ENCODE data around the gene ANXA9. TPM values are rescaled to one million over a fixed set of nuclear protein-coding genes. Genes with fewer than 3 reads are reported as not detected.

The ANXA9 gene
- total and polyA plus RNA-seq, 2 experiments from 2014 or later: 1.4 to 2.2 TPM

- TF ChIP-seq CTCF (conservative IDR thresholded peaks at IDR 0.05; ENCODE audit: low read depth in 2 of 2): no peak
- TF ChIP-seq ETS1 (IDR thresholded peaks at IDR 0.05): no peak
- TF ChIP-seq EZH2 (IDR thresholded peaks at IDR 0.05; ENCODE audit: low read depth, unreplicated experiment): no peak
- TF ChIP-seq REST (IDR thresholded peaks at IDR 0.05; ENCODE audit: unreplicated experiment): no peak
Measured at GRCh38 chr1:150997126-150997872, 15.2 kb downstream of the ANXA9 start (continued).

- Histone ChIP-seq H2AFZ (no peak overlapping the region), H3K4me2 (no peak overlapping the region), H3K27me3 (ENCODE audit: insufficient read depth) (no peaks in the 10 kb centered on the region), H3F3A (replicated peaks; ENCODE audit: low read depth) (no peaks in the 10 kb centered on the region), H3K36me3 (ENCODE audit: insufficient read depth) (no peaks in the 10 kb centered on the region), H4K20me1 (replicated peaks; ENCODE audit: insufficient read depth) (no peaks in the 10 kb centered on the region), H3K4me3 (no peak overlapping the region), H3K9me2 (ENCODE audit: insufficient read depth) (no peaks in the 10 kb centered on the region), H3K79me2 (replicated peaks; ENCODE audit: insufficient read depth) (no peaks in the 10 kb centered on the region), H3K27ac (ENCODE audit: low read depth) (no peak overlapping the region), H3K4me1 (ENCODE audit: insufficient read depth) (no peaks in the 10 kb centered on the region)
- Mint-ChIP-seq H3K36me3 (ENCODE audit: low read depth) (peaks cover 5% of the 10 kb centered on the region; the same call in 2 of the 3 replicates), H3K4me3 (no peak overlapping the region), H3K27me3 (ENCODE audit: insufficient read depth, low read depth, poor library complexity) (peaks cover 12% of the 10 kb centered on the region), H3K4me1 (peaks cover 11% of the 10 kb centered on the region), H3K27ac (no peak overlapping the region), H3K9me3 (no peaks in the 10 kb centered on the region)
- ATAC-seq (no peak), DNase-seq (ENCODE audit: low spot score) (no peak)
- TF ChIP-seq CTCF (conservative IDR thresholded peaks at IDR 0.05; ENCODE audit: low read depth in 2 of 2): no peak
- no peak for TF ChIP-seq JUNB (IDR thresholded peaks at IDR 0.05; ENCODE audit: unreplicated experiment)
- no peak for TF ChIP-seq NANOG (IDR thresholded peaks at IDR 0.05; ENCODE audit: borderline replicate concordance)
- TF ChIP-seq ZNF462 (CRISPR knock-in tag; IDR thresholded peaks at IDR 0.05): no peak
- TF ChIP-seq EZH2phosphoT487 (IDR thresholded peaks at IDR 0.05; ENCODE audit: unreplicated experiment): no peak
Measured at GRCh38 chr1:150997949-150998348, 15.9 kb downstream of the ANXA9 start.
